NCI-H510A (cell line): ENCODE data around the gene C16orf96.

Experiments used
- DNase-seq: peaks from one replicate; lab custom pipeline; 2025; lab: John Stamatoyannopoulos, UW

Gene C16orf96

GRCh38 chr16:4556112-4556511, at the start of gene C16orf96:
Gene C16orf96 (plus strand): TSS chr16:4556340. CDS start chr16:4556490, 150 bp downstream.
- DNase-seq = no peak

GRCh38 chr16:4506450-4506849, 49.7 kb upstream of the C16orf96 start:
- DNase-seq = no peak

GRCh38 chr16:4507588-4508345, 48.4 kb upstream of the C16orf96 start:
- DNase-seq = peak; percentile 71

- no peak for DNase-seq
Observed at GRCh38 chr16:4508806-4509205, 47.3 kb upstream of the C16orf96 start.

- DNase-seq = no peak
Observed at GRCh38 chr16:4509420-4509819, 46.7 kb upstream of the C16orf96 start.

GRCh38 chr16:4510131-4510530, 46.0 kb upstream of the C16orf96 start:
- DNase-seq = no peak

GRCh38 chr16:4510747-4511426, 45.3 kb upstream of the C16orf96 start:
- no peak for DNase-seq

- DNase-seq = no peak
Observed at GRCh38 chr16:4511441-4512082, 44.6 kb upstream of the C16orf96 start.

- no peak for DNase-seq
Observed at GRCh38 chr16:4512473-4512872, 43.7 kb upstream of the C16orf96 start.

- no peak for DNase-seq
Observed at GRCh38 chr16:4513086-4513860, 42.9 kb upstream of the C16orf96 start.

- DNase-seq = no peak
Observed at GRCh38 chr16:4513881-4514280, 42.3 kb upstream of the C16orf96 start.

GRCh38 chr16:4514606-4515005, 41.5 kb upstream of the C16orf96 start:
- DNase-seq = no peak

- DNase-seq = no peak
Observed at GRCh38 chr16:4515611-4516233, 40.4 kb upstream of the C16orf96 start.

- DNase-seq = no peak
Observed at GRCh38 chr16:4517812-4518680, 38.1 kb upstream of the C16orf96 start.

- no peak for DNase-seq
Observed at GRCh38 chr16:4519274-4520058, 36.7 kb upstream of the C16orf96 start.

GRCh38 chr16:4520913-4521312, 35.2 kb upstream of the C16orf96 start:
- DNase-seq = no peak

- DNase-seq = no peak
Observed at GRCh38 chr16:4522051-4522581, 34.0 kb upstream of the C16orf96 start.

- no peak for DNase-seq
Observed at GRCh38 chr16:4523686-4524085, 32.5 kb upstream of the C16orf96 start.

- no peak for DNase-seq
Observed at GRCh38 chr16:4524571-4524970, 31.6 kb upstream of the C16orf96 start.

GRCh38 chr16:4525069-4525468, 31.1 kb upstream of the C16orf96 start:
- no peak for DNase-seq
